Upper lobe of right lung (tissue), 1 donor: ENCODE results near the gene FAM174C. TPM values are rescaled to one million over a fixed set of nuclear protein-coding genes. Genes with fewer than 3 reads are reported as not detected.

Source experiments
- ATAC-seq: fragments of 200-7000 bp; cut with Tn5 transposase; one replicate; pipeline ENCODE4 v1.9.1; 2020; ENCODE audit warnings: mild to moderate bottlenecking, moderate library complexity
- DNase-seq: peaks from one replicate; pipeline ENCODE4 v3.0.0-alpha.2; 2020
- H3K27ac ChIP-seq: fragments of 200-600 bp; one replicate; pipeline ENCODE4 v1.8.0; 2022
- H3K27me3 ChIP-seq: fragments of 200-600 bp; one replicate; pipeline ENCODE4 v1.8.0; 2022; ENCODE audit warnings: mild to moderate bottlenecking
- H3K36me3 ChIP-seq: fragments of 200-600 bp; one replicate; pipeline ENCODE4 v1.8.0; 2022
- H3K4me1 ChIP-seq: fragments of 200-600 bp; one replicate; pipeline ENCODE4 v1.8.0; 2022
- H3K4me3 ChIP-seq: fragments of 200-600 bp; one replicate; pipeline ENCODE4 v1.8.0; 2022; ENCODE audit warnings: mild to moderate bottlenecking
- H3K9me3 ChIP-seq: fragments of 200-600 bp; one replicate; pipeline ENCODE4 v1.8.0; 2022
- intact Hi-C: fragments of 100-400 bp; cut with DNase I; formaldehyde crosslinking; loops from one replicate; pipeline ENCODE4 v1.11.0; 2022
- total RNA-seq: library from RNA; stranded (reverse); fragmentation: NEBNext Ultra II Directional; extraction: Animal tissue kit (Norgen Biotek cat#: 25700); gene quantifications from one replicate; pipeline ENCODE4 v1.2.1, GENCODE V29; 2021
- TF ChIP-seq, protein P1 (sequence below): fragments of 200-600 bp; IDR thresholded peaks from one replicate; pipeline ENCODE4 v1.8.0; 2022; ENCODE audit warnings: antibody characterized with exemption
- donor health status: DM: no; HTN: yes; CAD: no; lungs with severe emphysema.

The FAM174C gene
- total RNA-seq, 1 donor from 2014 or later, result 41.4 TPM

DNA sequence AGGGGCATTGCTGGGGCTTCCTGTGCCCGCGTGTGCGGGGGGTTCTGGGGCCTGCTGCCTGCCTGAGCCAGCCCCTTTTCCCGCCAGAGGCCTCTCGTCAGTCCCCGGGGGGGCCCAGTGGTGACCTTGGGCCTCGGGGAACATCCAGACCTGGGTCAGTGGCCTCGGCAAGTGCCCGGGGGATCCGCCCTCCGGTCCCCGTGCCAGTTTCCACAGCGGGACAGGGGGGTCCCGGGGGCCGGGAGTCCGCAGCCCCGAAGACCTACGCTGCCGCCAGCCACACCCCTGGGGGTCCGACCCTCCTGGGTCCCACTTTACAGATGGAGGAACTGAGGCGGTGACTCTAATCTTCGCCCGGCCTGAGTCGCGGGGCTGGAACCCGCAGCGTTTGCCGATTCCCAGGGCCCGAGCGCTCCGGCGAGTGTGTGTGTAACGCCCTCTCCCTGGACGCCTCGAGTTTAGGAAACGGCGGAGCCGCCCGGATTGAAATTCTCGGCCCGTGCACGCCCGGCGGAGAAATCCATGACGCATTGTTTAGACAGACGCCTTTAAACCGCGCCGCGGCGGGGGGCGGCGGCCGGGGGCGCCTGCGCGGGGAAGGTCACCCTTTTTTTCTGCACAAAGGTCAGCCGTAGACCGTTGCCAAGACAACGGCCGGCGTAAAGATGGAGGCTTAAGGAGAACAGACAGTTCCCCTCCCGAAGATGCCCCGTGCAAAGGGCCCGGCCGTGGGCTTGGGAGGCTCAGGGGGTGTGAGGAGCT lies 49.7 kb downstream of the FAM174C start:
- Histone ChIP-seq H3K9me3 (no peaks in the 10 kb centered on the region), H3K4me1 (peaks cover 10% of the 10 kb centered on the region), H3K4me3 (peak overlapping the region; percentile 37), H3K36me3 (no peaks in the 10 kb centered on the region), H3K27me3 (peaks cover 40% of the 10 kb centered on the region), H3K27ac (no peak overlapping the region)
- TF ChIP-seq, protein P1, sequence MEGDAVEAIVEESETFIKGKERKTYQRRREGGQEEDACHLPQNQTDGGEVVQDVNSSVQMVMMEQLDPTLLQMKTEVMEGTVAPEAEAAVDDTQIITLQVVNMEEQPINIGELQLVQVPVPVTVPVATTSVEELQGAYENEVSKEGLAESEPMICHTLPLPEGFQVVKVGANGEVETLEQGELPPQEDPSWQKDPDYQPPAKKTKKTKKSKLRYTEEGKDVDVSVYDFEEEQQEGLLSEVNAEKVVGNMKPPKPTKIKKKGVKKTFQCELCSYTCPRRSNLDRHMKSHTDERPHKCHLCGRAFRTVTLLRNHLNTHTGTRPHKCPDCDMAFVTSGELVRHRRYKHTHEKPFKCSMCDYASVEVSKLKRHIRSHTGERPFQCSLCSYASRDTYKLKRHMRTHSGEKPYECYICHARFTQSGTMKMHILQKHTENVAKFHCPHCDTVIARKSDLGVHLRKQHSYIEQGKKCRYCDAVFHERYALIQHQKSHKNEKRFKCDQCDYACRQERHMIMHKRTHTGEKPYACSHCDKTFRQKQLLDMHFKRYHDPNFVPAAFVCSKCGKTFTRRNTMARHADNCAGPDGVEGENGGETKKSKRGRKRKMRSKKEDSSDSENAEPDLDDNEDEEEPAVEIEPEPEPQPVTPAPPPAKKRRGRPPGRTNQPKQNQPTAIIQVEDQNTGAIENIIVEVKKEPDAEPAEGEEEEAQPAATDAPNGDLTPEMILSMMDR, result no peak
- DNase-seq, result no peak
- peak; percentile 67 for ATAC-seq
- intact Hi-C loops, result no loop called here

- intact Hi-C loops, result no loop called here
- TF ChIP-seq, protein P1, result no peak
- H3K27ac ChIP-seq, result no peak overlapping the region
- ATAC-seq, result no peak
- peaks cover 10% of the 10 kb centered on the region for H3K4me1 ChIP-seq
- H3K9me3 ChIP-seq, result no peaks in the 10 kb centered on the region
- DNase-seq, result no peak
- H3K4me3 ChIP-seq, result peak overlapping the region; percentile 37
- H3K36me3 ChIP-seq, result no peaks in the 10 kb centered on the region
- peaks cover 43% of the 10 kb centered on the region for H3K27me3 ChIP-seq
Observed at GRCh38 chr19:1325568-1326294, 50.4 kb downstream of the FAM174C start.

DNA sequence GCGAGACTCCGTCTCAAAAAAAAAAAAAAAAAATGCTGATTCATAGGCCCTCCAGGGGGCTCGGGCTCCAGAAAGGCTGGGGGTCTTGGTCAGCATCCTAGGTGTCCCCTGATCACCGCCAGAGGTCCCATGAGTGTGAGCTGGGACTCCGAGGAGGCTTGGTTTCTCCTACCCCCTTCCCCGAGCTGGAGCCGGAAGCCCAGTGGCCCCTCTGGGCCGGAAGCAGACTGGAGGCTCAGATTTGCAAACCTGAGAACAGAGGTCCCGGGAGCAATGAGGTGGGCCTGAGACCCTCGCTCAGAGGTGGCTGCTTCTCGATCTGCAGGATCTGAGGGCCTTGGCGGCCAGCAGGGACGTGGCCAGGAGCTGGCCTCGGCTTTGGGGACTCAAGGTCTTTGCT lies 51.8 kb downstream of the FAM174C start:
- no peaks in the 10 kb centered on the region for H3K36me3 ChIP-seq
- H3K4me1 ChIP-seq, result peaks cover 10% of the 10 kb centered on the region
- H3K27ac ChIP-seq, result no peak overlapping the region
- H3K9me3 ChIP-seq, result no peaks in the 10 kb centered on the region
- intact Hi-C loops, result no loop called here
- TF ChIP-seq, protein P1, result no peak
- peaks cover 42% of the 10 kb centered on the region for H3K27me3 ChIP-seq
- H3K4me3 ChIP-seq, result no peak overlapping the region
- DNase-seq (no peak), ATAC-seq (no peak)

Other genes starting within 250 kb of the FAM174C start
- gene CNN2, start 248.9 kb upstream of the FAM174C start, total RNA-seq, result 220 TPM
- 51.0 TPM for gene ABCA7, start 235.4 kb upstream of the FAM174C start, total RNA-seq
- gene ARHGAP45, start 208.4 kb upstream of the FAM174C start, total RNA-seq, result 98.2 TPM
- gene POLR2E, start 180.2 kb upstream of the FAM174C start, total RNA-seq, result 155 TPM
- gene GPX4, start 171.5 kb upstream of the FAM174C start, total RNA-seq, result 387 TPM
- gene SBNO2, start 101.3 kb upstream of the FAM174C start, total RNA-seq, result 125 TPM
- 51.8 TPM for gene STK11, start 69.8 kb upstream of the FAM174C start, total RNA-seq
- gene CBARP, start 37.5 kb upstream of the FAM174C start, total RNA-seq, result 1.0 TPM
- 126 TPM for gene ATP5F1D, start 33.8 kb upstream of the FAM174C start, total RNA-seq
- gene MIDN, start 26.9 kb upstream of the FAM174C start, total RNA-seq, result 135 TPM
- gene CIRBP, start 6.2 kb upstream of the FAM174C start, total RNA-seq, result 322 TPM
- not detected for gene EFNA2, start 10.3 kb downstream of the FAM174C start, total RNA-seq
- 78.2 TPM for gene NDUFS7, start 108.4 kb downstream of the FAM174C start, total RNA-seq
- gene GAMT, start 126.0 kb downstream of the FAM174C start, total RNA-seq, result 7.1 TPM
- 98.7 TPM for gene DAZAP1, start 132.1 kb downstream of the FAM174C start, total RNA-seq
- gene RPS15, start 162.9 kb downstream of the FAM174C start, total RNA-seq, result 841 TPM
- gene APC2, start 174.6 kb downstream of the FAM174C start, total RNA-seq, result 0.20 TPM
- 26.3 TPM for gene C19orf25, start 203.7 kb downstream of the FAM174C start, total RNA-seq
- 4.3 TPM for gene PCSK4, start 214.8 kb downstream of the FAM174C start, total RNA-seq
- gene REEP6, start 215.7 kb downstream of the FAM174C start, total RNA-seq, result 1.2 TPM
- gene ADAMTSL5, start 237.5 kb downstream of the FAM174C start, total RNA-seq, result 4.8 TPM
- not detected for gene PLK5, start 248.5 kb downstream of the FAM174C start, total RNA-seq